Left ventricle myocardium inferior (tissue), 1 donor: ENCODE results near the gene CHST8. TPM values are rescaled to one million over a fixed set of nuclear protein-coding genes. Genes with fewer than 3 reads are reported as not detected.

Experiments used
- DNase-seq: peaks from one replicate; pipeline ENCODE4 v3.0.0-alpha.2; 2020
- H3K27ac ChIP-seq: fragments of 200-600 bp; replicated peaks from 2 replicates; pipeline ENCODE4 v1.8.0; 2021
- H3K27me3 ChIP-seq: fragments of 200-600 bp; 2 replicates; pipeline ENCODE4 v1.8.0; 2021; ENCODE audit warnings: low read depth
- H3K36me3 ChIP-seq: fragments of 200-600 bp; 2 replicates; pipeline ENCODE4 v1.8.0; 2021
- H3K4me1 ChIP-seq: fragments of 200-600 bp; 2 replicates; pipeline ENCODE4 v1.8.0; 2021
- H3K4me3 ChIP-seq: fragments of 200-600 bp; 2 replicates; pipeline ENCODE4 v1.8.0; 2021; ENCODE audit warnings: mild to moderate bottlenecking, moderate library complexity
- H3K9me3 ChIP-seq: fragments of 200-600 bp; replicated peaks from 2 replicates; pipeline ENCODE4 v1.8.0; 2021
- CTCF ChIP-seq: fragments of 200-600 bp; IDR thresholded peaks from 2 replicates; pipeline ENCODE4 v1.8.0; 2021; ENCODE audit warnings: antibody characterized with exemption, mild to moderate bottlenecking, borderline replicate concordance
- intact Hi-C: fragments of 100-400 bp; cut with micrococcal nuclease; formaldehyde crosslinking; loops from one replicate; pipeline ENCODE4 v1.11.0; 2022
- total RNA-seq: library from RNA; stranded (reverse); fragmentation: NEBNext Ultra II Directional; extraction: Animal tissue kit (Norgen Biotek cat#: 25700); gene quantifications from one replicate; pipeline ENCODE4 v1.2.1, GENCODE V29; 2021
- donor health status: DM: no; HTN: yes; CAD: no; lungs with severe emphysema.

CHST8 gene
- total RNA-seq, 1 donor from 2014 or later, result 0.14 TPM

- H3K4me3 ChIP-seq, result no peak overlapping the region
- no peaks in the 10 kb centered on the region for H3K4me1 ChIP-seq
- H3K27ac ChIP-seq, result no peak overlapping the region
- DNase-seq, result no peak
- no peaks in the 10 kb centered on the region for H3K9me3 ChIP-seq
- TF ChIP-seq CTCF, result no peak
- peaks cover 85% of the 10 kb centered on the region for H3K27me3 ChIP-seq
- intact Hi-C loops, result no loop called here
- H3K36me3 ChIP-seq, result no peaks in the 10 kb centered on the region
Observed at GRCh38 chr19:33675501-33676124, 53.9 kb downstream of the CHST8 start.

GRCh38 chr19:33676999-33677665 lies 55.4 kb downstream of the CHST8 start:
- no peak for TF ChIP-seq CTCF
- Histone ChIP-seq H3K4me3 (no peak overlapping the region), H3K4me1 (no peaks in the 10 kb centered on the region), H3K36me3 (no peaks in the 10 kb centered on the region), H3K27me3 (peaks cover 95% of the 10 kb centered on the region), H3K27ac (no peak overlapping the region), H3K9me3 (no peaks in the 10 kb centered on the region)
- DNase-seq, result no peak
- intact Hi-C loops, result no loop called here

- no peaks in the 10 kb centered on the region for H3K36me3 ChIP-seq
- H3K27ac ChIP-seq, result no peak overlapping the region
- H3K27me3 ChIP-seq, result peaks cover 96% of the 10 kb centered on the region
- no peak overlapping the region for H3K4me3 ChIP-seq
- H3K4me1 ChIP-seq, result no peaks in the 10 kb centered on the region
- DNase-seq, result no peak
- intact Hi-C loops, result no loop called here
- no peaks in the 10 kb centered on the region for H3K9me3 ChIP-seq
- no peak for TF ChIP-seq CTCF
Observed at GRCh38 chr19:33677745-33678426, 56.1 kb downstream of the CHST8 start.

- DNase-seq, result no peak
- no peak overlapping the region for H3K4me3 ChIP-seq
- H3K27me3 ChIP-seq, result peaks cover 98% of the 10 kb centered on the region
- H3K4me1 ChIP-seq, result no peaks in the 10 kb centered on the region
- intact Hi-C loops, result no loop called here
- no peaks in the 10 kb centered on the region for H3K9me3 ChIP-seq
- no peak overlapping the region for H3K27ac ChIP-seq
- no peak for TF ChIP-seq CTCF
- H3K36me3 ChIP-seq, result no peaks in the 10 kb centered on the region
Observed at GRCh38 chr19:33678796-33679585, 57.2 kb downstream of the CHST8 start.

- intact Hi-C loops, result no loop called here
- TF ChIP-seq CTCF, result no peak
- Histone ChIP-seq H3K9me3 (no peaks in the 10 kb centered on the region), H3K27ac (no peak overlapping the region), H3K4me1 (no peaks in the 10 kb centered on the region), H3K36me3 (no peaks in the 10 kb centered on the region), H3K4me3 (no peak overlapping the region), H3K27me3 (peaks cover 98% of the 10 kb centered on the region)
- no peak for DNase-seq
Observed at GRCh38 chr19:33679696-33680095, 57.9 kb downstream of the CHST8 start.
